ENCODE results near the gene OPN3.

OPN3 gene

DNA sequence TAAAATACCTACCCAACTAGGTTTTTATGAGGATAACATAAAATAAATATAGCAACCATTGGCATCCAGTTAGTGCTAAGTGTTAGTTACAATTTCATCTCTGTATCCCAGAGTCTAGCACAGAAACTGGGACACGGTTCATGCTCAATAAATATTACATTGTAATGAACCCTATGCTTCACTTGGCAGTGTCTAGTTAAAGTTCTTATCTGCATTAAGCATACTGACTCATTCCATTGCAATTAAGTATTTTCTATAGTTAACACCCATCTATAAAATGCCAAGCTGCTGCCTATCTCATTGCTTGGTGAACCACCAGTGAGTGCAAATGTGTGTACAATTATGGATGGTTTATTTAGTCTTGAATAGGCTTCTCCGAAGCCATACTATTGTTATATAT, 15.2 kb downstream of the OPN3 start:
- WGBS, result 100% methylated on average over 1 of the region's 2 CpGs
- no peaks in the 10 kb centered on the region for H3K9me3 ChIP-seq (ENCODE audit: control insufficient read depth, low read length)
- no peak overlapping the region for H3K18ac ChIP-seq (ENCODE audit: low read depth in 1 of 2, low read length in 2 of 2)
- no peak overlapping the region for H4K91ac ChIP-seq (ENCODE audit: low read length)
- H2AK5ac ChIP-seq (ENCODE audit: low read length, severe bottlenecking), result no peak overlapping the region
- no peak overlapping the region for H4K8ac ChIP-seq (ENCODE audit: low read length)
- H2BK120ac ChIP-seq (ENCODE audit: low read depth, low read length), result no peak overlapping the region
- H3K14ac ChIP-seq (ENCODE audit: low read length in 2 of 2), result no peak overlapping the region
- peaks cover 14% of the 10 kb centered on the region for H3K79me1 ChIP-seq (replicated peaks; ENCODE audit: low read length, poor library complexity, severe bottlenecking)
- H3K23ac ChIP-seq (ENCODE audit: low read length in 2 of 2), result no peak overlapping the region
- H2BK5ac ChIP-seq (ENCODE audit: low read depth, low read length, poor library complexity, severe bottlenecking), result no peak overlapping the region
- no peak overlapping the region for H2AFZ ChIP-seq (ENCODE audit: low read depth, low read length)
- no peak overlapping the region for H3K27ac ChIP-seq (ENCODE audit: low read length, poor library complexity, severe bottlenecking)
- no peaks in the 10 kb centered on the region for H3K27me3 ChIP-seq (ENCODE audit: control insufficient read depth in 1 of 2, insufficient read depth in 1 of 2, low read length in 2 of 2)
- no peak overlapping the region for H2BK15ac ChIP-seq (ENCODE audit: low read depth, poor library complexity, severe bottlenecking)
- no peak for DNase-seq
- no peak overlapping the region for H3K4me2 ChIP-seq (ENCODE audit: low read length, poor library complexity, severe bottlenecking)
- H3K4ac ChIP-seq (ENCODE audit: low read depth in 1 of 2, low read length in 2 of 2), result no peak overlapping the region
- peaks cover 0 to 2% of the 10 kb centered on the region in 2 experiments for H3K36me3 ChIP-seq (ENCODE audit: control insufficient read depth in 1 of 2, insufficient read depth in 2 of 2, low read depth in 1 of 2, low read length in 2 of 2)
- no peak overlapping the region for H3K4me3 ChIP-seq (ENCODE audit: insufficient read depth in 1 of 2, low read depth in 1 of 2, low read length in 2 of 2)
- H3K4me1 ChIP-seq (ENCODE audit: control insufficient read depth, insufficient read depth, low read depth, low read length), result peaks cover 4% of the 10 kb centered on the region
- no peak overlapping the region for H2BK12ac ChIP-seq (ENCODE audit: low read length in 2 of 2)
- H3K9ac ChIP-seq (ENCODE audit: low read length), result no peak overlapping the region

DNA sequence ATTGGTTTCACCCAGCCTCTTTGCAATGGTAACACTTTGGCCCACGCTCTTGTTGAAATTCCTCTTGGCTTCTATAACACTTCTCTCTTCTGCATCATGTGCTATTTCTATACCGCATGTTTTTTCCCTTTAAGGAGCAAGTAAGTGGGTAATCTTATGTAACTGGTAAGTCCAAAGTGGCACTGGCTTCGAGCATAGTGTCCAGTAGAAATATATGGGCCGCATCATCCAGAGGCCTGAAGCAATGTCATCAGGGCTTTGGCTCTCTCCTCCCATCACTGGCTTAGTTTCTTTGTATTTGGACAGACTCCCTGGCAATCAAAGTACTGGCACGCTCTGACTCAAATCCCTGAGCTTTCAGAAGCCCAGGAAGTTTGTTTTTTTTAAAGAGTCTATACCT, 17.5 kb downstream of the OPN3 start:
- H3K18ac ChIP-seq (ENCODE audit: low read depth in 1 of 2, low read length in 2 of 2), result no peak overlapping the region
- H3K23ac ChIP-seq (ENCODE audit: low read length in 2 of 2), result no peak overlapping the region
- H3K27ac ChIP-seq (ENCODE audit: low read length, poor library complexity, severe bottlenecking), result no peak overlapping the region
- no peak overlapping the region for H2BK120ac ChIP-seq (ENCODE audit: low read depth, low read length)
- peaks cover 5% of the 10 kb centered on the region for H3K4me1 ChIP-seq (ENCODE audit: control insufficient read depth, insufficient read depth, low read depth, low read length)
- peaks cover 0 to 2% of the 10 kb centered on the region in 2 experiments for H3K36me3 ChIP-seq (ENCODE audit: control insufficient read depth in 1 of 2, insufficient read depth in 2 of 2, low read depth in 1 of 2, low read length in 2 of 2)
- no peak overlapping the region for H2AK5ac ChIP-seq (ENCODE audit: low read length, severe bottlenecking)
- H3K14ac ChIP-seq (ENCODE audit: low read length in 2 of 2), result no peak overlapping the region
- peaks cover 15% of the 10 kb centered on the region for H3K79me1 ChIP-seq (replicated peaks; ENCODE audit: low read length, poor library complexity, severe bottlenecking)
- H3K4me3 ChIP-seq (ENCODE audit: insufficient read depth in 1 of 2, low read depth in 1 of 2, low read length in 2 of 2), result no peak overlapping the region
- no peak overlapping the region for H4K8ac ChIP-seq (ENCODE audit: low read length)
- WGBS, result 96% methylated on average over 4 of the region's 5 CpGs
- no peak overlapping the region for H3K9ac ChIP-seq (ENCODE audit: low read length)
- H3K9me3 ChIP-seq (ENCODE audit: control insufficient read depth, low read length), result no peaks in the 10 kb centered on the region
- H3K27me3 ChIP-seq (ENCODE audit: control insufficient read depth in 1 of 2, insufficient read depth in 1 of 2, low read length in 2 of 2), result no peaks in the 10 kb centered on the region
- H2AFZ ChIP-seq (ENCODE audit: low read depth, low read length), result no peak overlapping the region
- H3K4ac ChIP-seq (ENCODE audit: low read depth in 1 of 2, low read length in 2 of 2), result no peak overlapping the region
- no peak overlapping the region for H2BK12ac ChIP-seq (ENCODE audit: low read length in 2 of 2)
- no peak overlapping the region for H4K91ac ChIP-seq (ENCODE audit: low read length)
- no peak for DNase-seq
- H2BK5ac ChIP-seq (ENCODE audit: low read depth, low read length, poor library complexity, severe bottlenecking), result no peak overlapping the region
- no peak overlapping the region for H3K4me2 ChIP-seq (ENCODE audit: low read length, poor library complexity, severe bottlenecking)
- no peak overlapping the region for H2BK15ac ChIP-seq (ENCODE audit: low read depth, poor library complexity, severe bottlenecking)

DNA sequence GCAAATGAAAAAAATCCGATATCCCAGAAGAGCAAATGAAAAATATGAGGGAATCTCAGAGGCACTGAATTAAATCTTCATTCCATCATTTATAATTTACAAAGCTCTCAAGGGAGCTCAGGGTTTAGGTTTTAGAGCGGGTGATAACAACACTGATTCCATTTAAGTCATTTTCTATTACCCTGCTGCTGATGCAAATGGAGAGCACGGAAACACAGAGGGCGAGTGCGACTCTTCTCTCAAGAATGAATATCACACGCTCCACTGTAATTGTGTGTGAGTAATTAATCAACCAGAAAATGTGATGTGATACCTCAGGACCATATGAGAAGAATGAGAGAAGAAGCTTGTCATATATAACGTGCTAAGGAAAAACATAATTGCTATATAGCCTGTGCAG, 22.7 kb downstream of the OPN3 start:
- H3K4me3 ChIP-seq (ENCODE audit: insufficient read depth in 1 of 2, low read depth in 1 of 2, low read length in 2 of 2), result no peak overlapping the region
- no peak overlapping the region for H2BK5ac ChIP-seq (ENCODE audit: low read depth, low read length, poor library complexity, severe bottlenecking)
- H3K18ac ChIP-seq (ENCODE audit: low read depth in 1 of 2, low read length in 2 of 2), result no peak overlapping the region
- no peak overlapping the region for H2AFZ ChIP-seq (ENCODE audit: low read depth, low read length)
- H2BK120ac ChIP-seq (ENCODE audit: low read depth, low read length), result no peak overlapping the region
- H3K79me1 ChIP-seq (replicated peaks; ENCODE audit: low read length, poor library complexity, severe bottlenecking), result peaks cover 2% of the 10 kb centered on the region
- no peak overlapping the region for H3K4ac ChIP-seq (ENCODE audit: low read depth in 1 of 2, low read length in 2 of 2)
- H3K36me3 ChIP-seq (ENCODE audit: control insufficient read depth in 1 of 2, insufficient read depth in 2 of 2, low read depth in 1 of 2, low read length in 2 of 2), result no peaks in the 10 kb centered on the region
- WGBS, result 98% methylated on average over 7 of the region's 7 CpGs
- no peak overlapping the region for H3K23ac ChIP-seq (ENCODE audit: low read length in 2 of 2)
- H3K4me2 ChIP-seq (ENCODE audit: low read length, poor library complexity, severe bottlenecking), result no peak overlapping the region
- no peak overlapping the region for H2BK15ac ChIP-seq (ENCODE audit: low read depth, poor library complexity, severe bottlenecking)
- no peaks in the 10 kb centered on the region for H3K27me3 ChIP-seq (ENCODE audit: control insufficient read depth in 1 of 2, insufficient read depth in 1 of 2, low read length in 2 of 2)
- H2AK5ac ChIP-seq (ENCODE audit: low read length, severe bottlenecking), result no peak overlapping the region
- H4K91ac ChIP-seq (ENCODE audit: low read length), result no peak overlapping the region
- H3K14ac ChIP-seq (ENCODE audit: low read length in 2 of 2), result no peak overlapping the region
- H3K27ac ChIP-seq (ENCODE audit: low read length, poor library complexity, severe bottlenecking), result no peak overlapping the region
- no peak for DNase-seq
- H2BK12ac ChIP-seq (ENCODE audit: low read length in 2 of 2), result no peak overlapping the region
- no peak overlapping the region for H3K9ac ChIP-seq (ENCODE audit: low read length)
- H3K9me3 ChIP-seq (ENCODE audit: control insufficient read depth, low read length), result no peaks in the 10 kb centered on the region
- peaks cover 8% of the 10 kb centered on the region for H3K4me1 ChIP-seq (ENCODE audit: control insufficient read depth, insufficient read depth, low read depth, low read length)
- H4K8ac ChIP-seq (ENCODE audit: low read length), result no peak overlapping the region

DNA sequence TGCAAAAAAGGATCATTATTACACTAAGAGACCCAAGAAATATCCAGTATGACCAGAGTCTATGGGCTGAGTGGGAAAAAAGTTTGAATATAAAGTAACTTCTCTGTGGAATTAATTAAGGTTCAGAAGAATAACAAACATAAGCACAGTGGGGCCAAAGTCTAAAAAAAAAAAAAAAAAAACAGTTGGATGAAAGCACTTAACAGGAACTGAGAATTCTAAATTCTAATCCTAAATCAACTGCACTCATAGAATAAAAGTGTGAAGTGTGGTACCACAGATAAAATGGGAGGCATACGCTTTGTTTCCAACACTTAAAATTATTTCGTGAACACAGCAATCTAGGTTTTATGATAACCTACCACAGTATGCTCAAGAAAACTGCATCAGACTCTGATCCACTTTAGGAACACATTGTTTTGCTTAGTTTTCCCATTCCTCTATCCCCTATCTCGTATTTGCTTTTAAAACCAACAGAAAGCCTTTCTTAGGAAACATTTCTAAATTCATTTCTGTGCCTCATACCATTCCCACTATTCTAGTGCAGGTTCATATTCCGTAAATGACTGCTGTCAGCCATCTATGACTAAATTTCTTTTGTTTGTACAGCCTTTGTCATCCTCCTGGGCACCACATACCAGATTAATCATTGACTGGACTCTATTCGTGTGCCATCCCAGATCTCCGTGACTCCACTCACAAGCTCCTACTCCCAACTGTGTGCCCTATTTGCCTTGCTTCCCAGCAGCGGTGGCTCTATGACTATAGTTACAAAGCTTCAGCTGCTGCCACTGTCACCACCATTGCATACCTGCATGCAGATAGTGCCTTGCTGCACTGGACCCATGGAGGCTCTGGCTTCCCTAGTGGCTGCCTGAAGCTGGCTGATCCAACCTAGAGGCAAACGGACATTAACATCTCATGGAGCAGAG, 24.9 kb downstream of the OPN3 start:
- no peak overlapping the region for H3K23ac ChIP-seq (ENCODE audit: low read length in 2 of 2)
- peak overlapping the region; percentile 74 for H3K27ac ChIP-seq (ENCODE audit: low read length, poor library complexity, severe bottlenecking)
- H2BK120ac ChIP-seq (ENCODE audit: low read depth, low read length), result no peak overlapping the region
- no peak overlapping the region for H2AK5ac ChIP-seq (ENCODE audit: low read length, severe bottlenecking)
- no peak overlapping the region for H3K18ac ChIP-seq (ENCODE audit: low read depth in 1 of 2, low read length in 2 of 2)
- H3K14ac ChIP-seq (ENCODE audit: low read length in 2 of 2), result no peak overlapping the region
- H3K4me2 ChIP-seq (ENCODE audit: low read length, poor library complexity, severe bottlenecking), result no peak overlapping the region
- no peak overlapping the region for H3K4me3 ChIP-seq (ENCODE audit: insufficient read depth in 1 of 2, low read depth in 1 of 2, low read length in 2 of 2)
- no peak overlapping the region for H4K91ac ChIP-seq (ENCODE audit: low read length)
- H3K79me1 ChIP-seq (replicated peaks; ENCODE audit: low read length, poor library complexity, severe bottlenecking), result peaks cover 2% of the 10 kb centered on the region
- H4K8ac ChIP-seq (ENCODE audit: low read length), result no peak overlapping the region
- no peaks in the 10 kb centered on the region for H3K9me3 ChIP-seq (ENCODE audit: control insufficient read depth, low read length)
- no peak overlapping the region for H3K9ac ChIP-seq (ENCODE audit: low read length)
- no peak overlapping the region for H2BK5ac ChIP-seq (ENCODE audit: low read depth, low read length, poor library complexity, severe bottlenecking)
- WGBS, result 89% methylated on average over 8 of the region's 8 CpGs
- H3K36me3 ChIP-seq (ENCODE audit: control insufficient read depth in 1 of 2, insufficient read depth in 2 of 2, low read depth in 1 of 2, low read length in 2 of 2), result no peaks in the 10 kb centered on the region
- no peak for DNase-seq
- H2BK15ac ChIP-seq (ENCODE audit: low read depth, poor library complexity, severe bottlenecking), result no peak overlapping the region
- no peak overlapping the region for H2AFZ ChIP-seq (ENCODE audit: low read depth, low read length)
- no peak overlapping the region for H3K4ac ChIP-seq (ENCODE audit: low read depth in 1 of 2, low read length in 2 of 2)
- no peaks in the 10 kb centered on the region for H3K27me3 ChIP-seq (ENCODE audit: control insufficient read depth in 1 of 2, insufficient read depth in 1 of 2, low read length in 2 of 2)
- no peak overlapping the region for H2BK12ac ChIP-seq (ENCODE audit: low read length in 2 of 2)
- H3K4me1 ChIP-seq (ENCODE audit: control insufficient read depth, insufficient read depth, low read depth, low read length), result peaks cover 8% of the 10 kb centered on the region

Measured in mesenchymal stem cell (in vitro differentiated cells and primary cell).